IPS-15b (cell line): ENCODE measurements around the gene HAVCR2.

ENCODE experiments used
- H3K27me3 ChIP-seq: one replicate; pipeline ENCODE4 v1.6.1; 2013; ENCODE audit warnings: low read length; ENCODE audit not compliant: control insufficient read depth, insufficient read depth
- H3K36me3 ChIP-seq: one replicate; pipeline ENCODE4 v1.6.1; 2013; ENCODE audit warnings: low read length; ENCODE audit not compliant: control insufficient read depth, insufficient read depth
- H3K4me1 ChIP-seq: one replicate; pipeline ENCODE4 v1.6.1; 2013; ENCODE audit warnings: mild to moderate bottlenecking, low read length; ENCODE audit not compliant: control insufficient read depth, insufficient read depth
- H3K4me3 ChIP-seq: one replicate; pipeline ENCODE4 v1.5.1; 2013; ENCODE audit warnings: low read depth, low read length
- H3K9ac ChIP-seq: one replicate; pipeline ENCODE4 v1.6.1; 2013; ENCODE audit warnings: low read depth, mild to moderate bottlenecking, low read length
- H3K9me3 ChIP-seq: one replicate; pipeline ENCODE4 v1.6.1; 2013; ENCODE audit warnings: mild to moderate bottlenecking, low read length; ENCODE audit not compliant: control insufficient read depth, insufficient read depth

The HAVCR2 gene

DNA sequence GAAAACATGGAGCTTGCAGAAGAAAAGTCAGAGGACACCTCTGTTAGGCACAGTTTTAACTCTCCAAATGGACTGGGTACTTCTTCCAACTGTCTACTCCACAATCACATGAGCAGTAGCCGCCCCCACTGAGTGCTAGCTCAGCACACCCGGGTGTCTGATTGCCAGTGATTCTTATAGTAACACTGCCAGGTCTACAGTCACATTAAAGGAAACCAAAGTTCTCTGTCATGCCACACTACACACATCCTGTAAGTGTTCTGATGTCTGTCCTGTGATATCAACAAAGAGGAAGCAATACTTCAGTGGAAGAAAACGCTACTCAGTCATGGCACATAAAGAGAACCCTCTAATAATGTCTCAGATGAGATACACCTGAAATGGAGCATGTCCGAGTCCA, at the start of gene HAVCR2:
Gene HAVCR2, minus strand, starts transcription at position 69 of the 400 bp plus-strand sequence. Its CDS starts 61 bp downstream, at position 8.
- Histone ChIP-seq H3K9ac (no peak within 1 kb of the TSS), H3K36me3 (no peaks in the 10 kb centered on the region), H3K27me3 (no peaks in the 10 kb centered on the region), H3K4me3 (no peak within 1 kb of the TSS), H3K4me1 (no peaks in the 10 kb centered on the region), H3K9me3 (no peaks in the 10 kb centered on the region)

DNA sequence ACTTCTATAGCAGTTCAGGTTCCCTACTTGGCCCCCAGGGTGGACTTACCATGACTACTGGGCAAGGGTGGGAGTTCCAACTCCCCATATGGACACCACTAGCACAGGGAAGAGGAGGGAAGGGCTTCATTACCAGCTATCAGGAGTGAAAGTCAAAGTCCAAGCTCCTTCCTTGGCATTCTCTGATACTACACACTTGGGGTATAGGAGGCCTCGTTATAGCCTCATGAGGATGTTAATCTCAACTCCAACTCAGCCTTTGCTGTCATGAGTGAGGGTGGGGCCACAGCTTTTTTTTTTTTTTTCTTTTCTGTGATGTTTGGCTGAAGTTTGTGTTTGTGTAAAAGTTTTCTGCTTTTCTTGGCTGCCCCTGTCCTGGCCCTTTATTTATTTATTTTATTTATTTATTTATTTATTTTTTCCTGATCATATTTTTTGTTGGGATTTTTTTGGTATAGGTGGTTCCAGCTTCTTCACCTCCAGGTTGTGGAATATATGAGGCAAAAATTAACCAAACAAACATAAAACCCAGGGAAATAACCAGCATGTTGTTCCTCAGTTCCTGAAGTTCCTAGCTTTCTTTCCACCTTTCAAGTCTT, 48.5 kb upstream of the HAVCR2 start:
- H3K27me3 ChIP-seq, result no peaks in the 10 kb centered on the region

DNA sequence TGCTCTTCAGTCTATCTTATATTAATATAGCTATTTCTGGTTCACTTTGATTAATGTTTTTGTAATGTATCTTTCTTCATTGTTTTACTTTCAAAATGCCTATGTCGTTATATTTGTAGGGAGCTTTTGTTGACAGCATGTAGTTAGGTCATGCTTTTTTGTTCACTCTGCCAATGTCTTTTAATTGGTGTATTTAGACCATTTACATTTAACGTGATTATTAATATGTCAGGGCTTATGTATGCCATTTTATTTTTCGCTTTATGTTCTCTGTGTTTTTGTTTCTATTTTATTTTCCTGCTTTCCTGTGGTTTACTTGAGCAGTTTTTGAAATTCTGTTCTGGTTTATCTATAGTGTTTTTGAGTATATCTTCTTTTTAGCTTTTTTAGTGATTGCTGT, 46.5 kb upstream of the HAVCR2 start:
- no peak overlapping the region for H3K4me3 ChIP-seq
- H3K9me3 ChIP-seq, result no peaks in the 10 kb centered on the region
- H3K9ac ChIP-seq, result no peak overlapping the region
- no peaks in the 10 kb centered on the region for H3K27me3 ChIP-seq
- no peaks in the 10 kb centered on the region for H3K4me1 ChIP-seq
- no peaks in the 10 kb centered on the region for H3K36me3 ChIP-seq

More for the DNA sequence above, 48.5 kb upstream of the HAVCR2 start:
- Histone ChIP-seq H3K9me3 (no peaks in the 10 kb centered on the region), H3K4me3 (no peak overlapping the region), H3K4me1 (no peaks in the 10 kb centered on the region), H3K9ac (no peak overlapping the region), H3K36me3 (no peaks in the 10 kb centered on the region)

DNA sequence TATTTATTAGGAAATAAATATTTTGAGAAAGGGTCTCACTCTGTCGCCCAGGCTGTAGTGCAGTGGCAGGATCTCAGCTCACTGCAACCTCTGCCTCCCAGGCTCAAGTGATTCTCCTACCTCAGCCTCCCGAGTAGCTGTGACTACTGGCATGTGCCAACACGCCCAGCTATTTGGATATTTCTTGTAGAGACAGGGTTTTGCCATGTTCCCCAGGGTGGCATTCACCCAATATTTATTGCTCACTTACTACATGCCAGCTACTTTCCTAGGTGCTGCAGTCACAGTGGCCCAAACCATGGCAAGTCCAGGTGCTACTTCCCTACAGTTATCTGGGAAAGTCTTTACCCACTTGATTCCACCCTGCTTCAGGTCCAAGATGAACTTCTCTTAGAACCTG, 42.2 kb upstream of the HAVCR2 start:
- no peak overlapping the region for H3K9ac ChIP-seq
- no peaks in the 10 kb centered on the region for H3K36me3 ChIP-seq
- H3K9me3 ChIP-seq, result no peaks in the 10 kb centered on the region
- H3K4me3 ChIP-seq, result no peak overlapping the region
- H3K4me1 ChIP-seq, result no peaks in the 10 kb centered on the region
- no peaks in the 10 kb centered on the region for H3K27me3 ChIP-seq

DNA sequence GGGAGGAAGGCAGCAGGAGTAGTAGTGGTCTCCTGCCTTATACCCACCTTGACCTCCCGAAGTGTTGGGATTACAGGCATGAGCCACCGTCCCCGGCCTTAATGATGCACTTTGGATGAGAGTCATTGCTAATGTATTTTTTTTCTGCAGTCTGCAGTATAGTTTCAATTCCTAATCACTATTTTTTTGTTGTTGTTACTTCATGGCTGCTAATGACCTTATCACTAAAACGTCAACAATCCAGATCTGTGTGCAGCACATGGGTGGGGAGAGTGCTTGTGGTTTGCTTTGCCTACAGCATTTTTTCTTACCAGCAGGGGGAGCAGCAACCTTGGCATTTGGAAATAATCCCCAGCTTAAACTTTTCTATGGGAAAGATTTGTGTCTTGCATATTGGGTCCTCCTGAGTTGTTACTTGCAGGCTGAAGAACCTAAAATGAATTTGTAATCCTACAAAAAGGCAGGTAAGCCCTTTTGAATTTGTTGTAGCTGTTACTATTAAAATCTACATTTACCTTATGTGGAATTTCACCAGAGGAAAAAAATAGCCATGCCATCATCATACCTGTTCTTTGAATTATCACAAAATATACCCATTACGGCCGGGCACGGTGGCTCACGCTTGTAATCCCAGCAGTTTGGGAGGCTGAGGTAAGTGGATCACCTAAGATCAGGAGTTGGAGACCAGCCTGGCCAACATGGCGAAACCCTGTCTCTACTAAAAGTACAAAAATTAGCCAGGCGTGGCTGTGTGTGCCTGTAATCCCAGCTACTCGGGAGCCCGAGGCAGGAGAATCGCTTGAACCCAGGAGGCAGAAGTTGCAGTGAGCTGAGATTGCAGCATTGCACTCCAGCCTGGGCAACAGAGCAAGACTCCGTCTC, 40.1 kb upstream of the HAVCR2 start:
- Histone ChIP-seq H3K9me3 (no peaks in the 10 kb centered on the region), H3K9ac (no peak overlapping the region), H3K4me1 (no peaks in the 10 kb centered on the region), H3K27me3 (no peaks in the 10 kb centered on the region), H3K36me3 (no peaks in the 10 kb centered on the region), H3K4me3 (no peak overlapping the region)

DNA sequence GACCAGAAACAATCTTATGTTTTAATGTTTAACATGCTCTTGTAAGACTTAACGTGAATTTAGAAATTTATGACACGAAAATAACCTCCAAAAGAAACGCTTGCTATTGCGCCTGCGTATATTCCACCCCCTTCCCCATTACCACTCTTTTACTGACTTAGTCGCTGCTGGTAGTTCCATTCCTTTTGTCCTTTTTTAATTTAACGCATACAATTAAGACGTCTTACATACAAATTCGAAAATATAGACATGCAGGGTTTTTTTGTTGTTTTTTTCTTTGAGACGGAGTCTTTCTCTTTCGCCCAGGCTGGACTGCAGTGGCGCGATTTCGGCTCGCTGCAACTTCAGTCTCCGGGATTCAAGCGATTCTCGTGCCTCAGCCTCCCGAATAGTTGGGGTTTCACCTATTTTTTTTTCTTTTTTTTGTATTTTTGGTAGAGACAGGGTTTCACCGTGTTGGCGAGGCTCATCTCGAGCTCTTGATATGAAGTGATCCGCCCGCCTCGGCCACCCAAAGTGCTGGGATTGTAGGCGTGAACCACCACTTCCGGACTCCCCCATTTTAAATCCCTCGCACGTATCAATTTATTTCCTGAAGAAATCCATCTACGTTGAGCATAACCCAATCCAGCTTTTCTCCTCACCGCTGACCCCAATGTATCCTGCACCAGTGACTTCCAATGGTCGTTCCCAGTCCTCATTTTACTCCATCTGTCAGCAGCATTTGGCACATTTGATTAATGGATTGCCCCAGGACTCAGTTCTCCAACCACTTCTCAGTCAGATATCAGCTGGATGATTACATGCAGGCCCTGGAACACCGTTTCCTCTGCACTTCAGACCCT, 34.5 kb upstream of the HAVCR2 start:
- peak overlapping the region; percentile 97 for H3K4me3 ChIP-seq
- H3K4me1 ChIP-seq, result no peaks in the 10 kb centered on the region
- H3K9me3 ChIP-seq, result no peaks in the 10 kb centered on the region
- peak overlapping the region; percentile 57 for H3K9ac ChIP-seq
- no peaks in the 10 kb centered on the region for H3K27me3 ChIP-seq
- peaks cover 2% of the 10 kb centered on the region for H3K36me3 ChIP-seq

DNA sequence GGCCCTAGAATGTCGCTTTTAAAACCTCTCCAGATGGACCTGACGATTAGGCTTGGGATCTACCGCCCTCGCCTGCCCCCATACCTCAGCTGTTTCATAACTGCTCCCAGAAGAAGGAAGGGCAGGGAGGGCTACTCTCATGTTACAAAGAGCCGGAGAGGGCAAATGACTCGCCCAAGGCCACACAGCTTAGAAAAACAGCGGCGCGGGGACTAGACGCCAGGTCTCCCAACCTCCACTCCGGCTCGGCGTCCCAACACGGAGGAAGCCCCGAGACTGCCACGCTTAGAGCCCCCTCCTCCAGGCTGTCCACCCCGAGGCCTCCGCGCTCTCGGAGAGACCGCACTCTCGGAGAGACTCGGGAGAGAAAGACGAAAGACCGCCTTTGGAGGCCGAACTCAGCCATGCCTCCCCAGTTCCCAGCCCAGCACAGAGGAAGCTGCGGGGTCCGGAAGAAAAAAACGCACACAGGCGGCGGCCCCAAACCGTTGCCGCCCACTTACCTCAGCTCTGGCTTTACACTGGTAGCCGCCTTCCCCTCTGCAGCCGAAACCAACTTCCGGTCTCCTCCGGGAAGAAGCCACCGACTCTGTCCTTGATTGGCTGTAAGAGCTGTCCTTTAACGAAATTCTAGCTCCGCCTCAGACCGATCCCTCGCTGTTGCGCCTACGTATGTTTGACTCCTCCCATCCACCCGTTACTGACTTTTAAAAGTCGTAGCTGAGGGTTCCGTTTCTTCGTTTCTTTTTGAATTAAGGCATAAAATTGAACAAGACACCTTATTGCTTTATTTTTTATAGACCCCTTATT, 33.7 kb upstream of the HAVCR2 start, which contains the start of gene MED7:
Gene MED7, minus strand, starts transcription at position 549 of the 810 bp plus-strand sequence. CDS start 3,434 bp downstream, outside the sequence.
- no peaks in the 10 kb centered on the region for H3K4me1 ChIP-seq
- peak within 1 kb of the TSS; percentile 97 for H3K4me3 ChIP-seq
- H3K36me3 ChIP-seq, result peaks cover 2% of the 10 kb centered on the region
- no peaks in the 10 kb centered on the region for H3K27me3 ChIP-seq
- H3K9ac ChIP-seq, result peak within 1 kb of the TSS; percentile 91
- H3K9me3 ChIP-seq, result no peaks in the 10 kb centered on the region

DNA sequence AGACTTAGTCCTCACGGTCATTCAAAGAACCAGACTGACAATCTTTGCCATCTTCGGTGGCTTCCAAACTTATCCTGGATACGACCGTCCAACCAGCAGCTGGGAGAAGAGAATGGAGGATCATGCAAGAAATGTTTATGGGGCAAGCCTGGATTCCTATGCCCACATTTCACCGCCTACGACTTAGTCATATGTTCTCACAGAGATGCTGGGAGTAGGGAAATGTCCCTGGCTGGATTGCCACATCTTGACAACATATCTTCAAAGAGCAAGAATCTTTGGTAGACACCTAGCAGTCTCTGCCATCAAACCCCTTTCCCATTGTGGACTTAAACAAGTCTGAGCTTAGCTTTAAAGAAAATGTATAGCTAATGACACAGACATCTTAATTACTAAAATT, 28.8 kb upstream of the HAVCR2 start:
- peaks cover 2% of the 10 kb centered on the region for H3K36me3 ChIP-seq
- H3K9ac ChIP-seq, result no peak overlapping the region
- H3K4me3 ChIP-seq, result no peak overlapping the region
- H3K27me3 ChIP-seq, result no peaks in the 10 kb centered on the region
- no peaks in the 10 kb centered on the region for H3K9me3 ChIP-seq
- no peaks in the 10 kb centered on the region for H3K4me1 ChIP-seq

DNA sequence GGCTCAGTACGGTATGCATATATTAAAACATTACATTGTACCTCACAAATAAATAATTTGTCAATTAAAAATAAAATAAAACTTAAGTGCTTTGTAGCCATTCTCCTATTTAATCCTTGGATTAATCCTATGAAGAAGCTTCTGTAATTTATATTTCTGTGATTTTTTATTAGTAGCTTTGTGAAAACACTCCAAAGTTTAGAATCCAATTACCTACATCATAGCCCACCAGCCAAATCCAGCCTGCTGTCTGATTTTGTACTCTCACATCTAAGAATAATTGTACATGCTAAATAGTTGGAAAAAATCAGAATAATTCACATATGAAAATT, 23.4 kb upstream of the HAVCR2 start:
- H3K27me3 ChIP-seq, result no peaks in the 10 kb centered on the region
- H3K9ac ChIP-seq, result no peak overlapping the region
- H3K4me3 ChIP-seq, result no peak overlapping the region
- no peaks in the 10 kb centered on the region for H3K4me1 ChIP-seq
- no peaks in the 10 kb centered on the region for H3K36me3 ChIP-seq
- H3K9me3 ChIP-seq, result no peaks in the 10 kb centered on the region

DNA sequence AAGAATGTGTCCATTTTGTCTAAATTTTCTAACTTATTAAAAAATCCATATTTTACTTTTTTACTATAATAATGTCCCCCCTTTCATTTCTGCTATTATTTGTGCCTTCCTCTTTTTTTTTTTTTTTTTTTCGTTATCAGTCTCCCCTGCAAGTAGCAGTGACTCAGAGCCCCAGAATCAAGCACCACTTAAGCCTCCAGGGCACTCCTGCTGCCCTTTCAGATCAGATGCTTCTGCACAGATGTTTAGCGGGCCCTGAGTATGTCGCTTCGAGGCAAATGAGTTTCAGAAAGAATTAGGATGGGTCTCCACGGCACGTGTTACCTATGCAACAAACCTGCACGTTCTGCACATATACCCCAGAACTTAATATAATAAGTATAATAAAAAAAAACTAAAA, 22.1 kb upstream of the HAVCR2 start:
- no peak overlapping the region for H3K4me3 ChIP-seq
- no peaks in the 10 kb centered on the region for H3K27me3 ChIP-seq
- H3K9ac ChIP-seq, result no peak overlapping the region
- no peaks in the 10 kb centered on the region for H3K9me3 ChIP-seq
- H3K36me3 ChIP-seq, result no peaks in the 10 kb centered on the region
- no peaks in the 10 kb centered on the region for H3K4me1 ChIP-seq

DNA sequence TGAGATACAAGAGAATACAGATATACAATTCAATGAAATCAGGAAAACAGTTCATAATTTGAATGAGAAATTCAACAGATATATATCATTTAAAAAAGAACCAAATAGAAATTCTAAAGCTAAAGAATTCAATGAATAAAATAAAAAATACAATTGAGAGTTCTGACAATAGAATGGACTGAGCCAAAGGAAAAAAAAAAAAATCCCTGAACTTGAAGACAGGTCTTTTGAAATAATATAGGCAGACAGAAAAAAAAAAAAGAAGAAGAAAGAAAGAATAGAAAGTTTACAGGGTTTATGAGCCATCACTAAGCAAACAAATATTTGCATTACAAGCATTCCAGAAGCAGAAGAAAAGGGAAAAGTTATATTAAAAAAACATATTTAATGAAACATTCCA, 12.9 kb upstream of the HAVCR2 start:
- Histone ChIP-seq H3K4me1 (no peaks in the 10 kb centered on the region), H3K9me3 (no peaks in the 10 kb centered on the region), H3K36me3 (no peaks in the 10 kb centered on the region), H3K9ac (no peak overlapping the region), H3K27me3 (no peaks in the 10 kb centered on the region), H3K4me3 (no peak overlapping the region)
